OCI-LY3 (cell line): ENCODE results near the gene NRXN2.

ENCODE experiments used
- CTCF ChIP-seq: fragments of 200-600, 300-600 bp; sonication (generic); IDR thresholded peaks from 2 replicates; pipeline ENCODE4 v1.5.1; 2014; ENCODE audit warnings: antibody characterized with exemption, low read length, low read depth
- EZH2phosphoT487 ChIP-seq: fragments of 200-600 bp; shearing (Covaris generic); IDR thresholded peaks from 2 replicates; pipeline ENCODE4 v1.6.1; 2018; ENCODE audit warnings: antibody characterized with exemption, mixed run types, low read depth

GRCh38 chr11:64674774-64675173 is 48.2 kb downstream of the NRXN2 start:
- TF ChIP-seq CTCF (no peak), EZH2phosphoT487 (no peak)
